HG02943 (cell line): ENCODE results near the gene PKIG.

Experiments
- ATAC-seq: cut with Tn5 transposase; IDR thresholded peaks from one replicate; pipeline ENCODE4 v1.9.1; 2021; ENCODE audit warnings: mild to moderate bottlenecking, low read depth, moderate library complexity; ENCODE audit not compliant: unreplicated experiment

Gene PKIG

GRCh38 chr20:44615876-44616603 is 33.7 kb downstream of the PKIG start:
- ATAC-seq, result no peak

- ATAC-seq, result no peak
Measured at GRCh38 chr20:44616604-44616964, 34.2 kb downstream of the PKIG start.

GRCh38 chr20:44618318-44618731 is 35.9 kb downstream of the PKIG start:
- ATAC-seq, result no peak

- ATAC-seq, result no peak
Measured at GRCh38 chr20:44619294-44619693, 36.9 kb downstream of the PKIG start.

- ATAC-seq, result no peak
Measured at GRCh38 chr20:44620030-44620429, 37.7 kb downstream of the PKIG start.

- no peak for ATAC-seq
Measured at GRCh38 chr20:44621325-44621724, 38.9 kb downstream of the PKIG start.

GRCh38 chr20:44621939-44622338 is 39.6 kb downstream of the PKIG start:
- no peak for ATAC-seq

- no peak for ATAC-seq
Measured at GRCh38 chr20:44622501-44623270, 40.3 kb downstream of the PKIG start.

- ATAC-seq, result no peak
Measured at GRCh38 chr20:44624152-44624551, 41.8 kb downstream of the PKIG start.

- no peak for ATAC-seq
Measured at GRCh38 chr20:44624743-44625271, 42.4 kb downstream of the PKIG start.

GRCh38 chr20:44625361-44625760 is 43.0 kb downstream of the PKIG start:
- ATAC-seq, result no peak

- ATAC-seq, result no peak
Measured at GRCh38 chr20:44626278-44626677, 43.9 kb downstream of the PKIG start.

GRCh38 chr20:44627364-44628010 is 45.1 kb downstream of the PKIG start:
- ATAC-seq, result no peak

GRCh38 chr20:44629017-44629385 is 46.6 kb downstream of the PKIG start:
- ATAC-seq, result no peak

GRCh38 chr20:44629542-44629941 is 47.2 kb downstream of the PKIG start:
- ATAC-seq, result no peak

GRCh38 chr20:44630297-44630696 is 47.9 kb downstream of the PKIG start:
- ATAC-seq, result no peak

GRCh38 chr20:44632103-44632752 is 49.8 kb downstream of the PKIG start:
- ATAC-seq, result no peak

- ATAC-seq, result no peak
Measured at GRCh38 chr20:44633187-44633810, 50.9 kb downstream of the PKIG start.

GRCh38 chr20:44633872-44634600 is 51.7 kb downstream of the PKIG start:
- ATAC-seq, result no peak

- no peak for ATAC-seq
Measured at GRCh38 chr20:44635877-44636276, 53.5 kb downstream of the PKIG start.
